M059J (cell line): Measurements from ENCODE around the gene HTR2A. TPM values are rescaled to one million over a fixed set of nuclear protein-coding genes. Genes with fewer than 3 reads are reported as not detected.

Source experiments
- DNase-seq: peaks from one replicate; pipeline ENCODE4 v3.0.0-alpha.2; 2012; ENCODE audit warnings: low read depth
- total RNA-seq: library from RNA; depleted of rRNA; stranded (reverse); fragments of >200 nt; shearing (Covaris generic); gene quantifications from 2 replicates; pipeline ENCODE4 v1.2.3, GENCODE V29; 2014; rRNA removed

Gene HTR2A
- total RNA-seq = 0.02 TPM in 1 of 2 replicates, not detected in the other

DNA sequence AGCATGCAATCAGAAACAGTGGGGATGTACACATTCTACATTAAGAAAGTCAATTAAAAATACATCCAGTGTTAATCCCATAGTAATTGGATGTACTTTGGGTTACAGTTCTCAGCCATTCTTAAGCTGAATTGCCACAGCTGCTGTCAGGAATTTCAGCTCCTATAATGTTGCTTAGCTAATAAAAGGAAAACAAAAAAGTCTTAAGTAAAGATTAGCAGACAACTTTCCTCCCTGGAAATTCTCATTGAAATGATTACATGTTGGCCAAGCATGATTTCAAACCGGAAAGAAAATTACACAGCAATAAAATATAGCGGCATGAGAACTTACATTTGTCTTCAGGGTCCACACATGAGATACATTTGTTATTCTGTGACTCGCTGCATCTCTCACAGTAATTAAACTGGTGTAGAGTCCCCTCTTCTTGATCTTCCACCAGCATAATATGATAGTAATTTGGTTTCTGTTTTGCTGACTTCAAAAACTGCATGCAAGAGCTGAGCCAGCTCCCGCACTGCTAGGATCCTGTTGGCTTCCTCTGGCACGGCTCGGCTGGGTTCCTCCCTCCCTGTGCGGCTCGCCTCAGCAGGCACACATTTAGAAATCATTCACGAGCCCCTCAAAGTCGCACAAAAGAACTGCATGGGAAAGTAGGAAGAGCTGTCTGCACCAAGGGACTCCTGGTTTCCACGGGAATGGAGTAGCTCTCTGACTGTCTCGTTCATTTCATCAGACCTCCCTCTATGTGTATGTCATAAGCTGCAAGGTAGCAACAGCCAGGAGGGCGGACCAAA lies at the start of gene HTR2A:
Gene HTR2A, minus strand, starts transcription at position 713 of the 797 bp plus-strand sequence. CDS start 1,147 bp downstream, outside the sequence.
- peak; percentile 23 for DNase-seq

DNA sequence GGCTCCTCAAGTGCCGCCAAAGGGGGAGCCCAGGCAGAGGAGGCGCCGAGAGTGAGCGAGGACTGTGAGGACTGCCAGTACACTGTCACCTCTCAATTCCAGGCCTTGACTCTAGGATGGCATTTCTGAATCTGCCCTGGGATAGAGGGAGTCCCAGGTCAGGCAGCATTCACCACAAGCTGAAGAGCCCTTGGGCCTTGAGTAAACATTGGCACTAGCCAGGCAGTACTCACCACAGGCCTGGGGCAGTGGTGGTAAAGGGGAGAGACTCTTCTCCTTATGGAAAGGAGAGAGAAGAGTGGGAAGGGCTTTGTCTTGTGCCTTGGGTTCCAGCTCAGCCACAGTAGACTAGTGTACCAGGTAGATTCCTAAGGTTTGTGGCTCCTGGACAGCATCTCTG lies 39.7 kb upstream of the HTR2A start:
- DNase-seq = no peak

DNA sequence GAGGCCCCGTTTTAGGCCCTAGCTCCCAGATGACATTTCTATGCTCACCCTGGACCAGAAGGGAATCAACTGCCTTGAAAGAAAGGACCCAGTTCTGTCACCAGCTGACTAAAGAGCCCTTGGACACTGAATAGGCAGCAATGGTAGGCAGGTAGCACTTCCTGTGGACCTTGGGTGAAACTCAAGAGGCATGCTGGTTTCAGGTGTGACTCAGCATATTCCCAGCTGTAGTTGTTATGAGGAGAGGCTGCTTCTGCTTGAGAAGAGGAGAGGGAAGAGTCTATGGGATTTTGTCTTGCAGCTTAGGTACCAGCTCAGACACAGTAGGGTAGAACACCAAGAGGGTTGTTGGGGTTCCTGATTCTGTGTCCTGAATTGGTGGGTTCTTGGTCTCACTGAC lies 37.9 kb upstream of the HTR2A start:
- peak; percentile 5 for DNase-seq

DNA sequence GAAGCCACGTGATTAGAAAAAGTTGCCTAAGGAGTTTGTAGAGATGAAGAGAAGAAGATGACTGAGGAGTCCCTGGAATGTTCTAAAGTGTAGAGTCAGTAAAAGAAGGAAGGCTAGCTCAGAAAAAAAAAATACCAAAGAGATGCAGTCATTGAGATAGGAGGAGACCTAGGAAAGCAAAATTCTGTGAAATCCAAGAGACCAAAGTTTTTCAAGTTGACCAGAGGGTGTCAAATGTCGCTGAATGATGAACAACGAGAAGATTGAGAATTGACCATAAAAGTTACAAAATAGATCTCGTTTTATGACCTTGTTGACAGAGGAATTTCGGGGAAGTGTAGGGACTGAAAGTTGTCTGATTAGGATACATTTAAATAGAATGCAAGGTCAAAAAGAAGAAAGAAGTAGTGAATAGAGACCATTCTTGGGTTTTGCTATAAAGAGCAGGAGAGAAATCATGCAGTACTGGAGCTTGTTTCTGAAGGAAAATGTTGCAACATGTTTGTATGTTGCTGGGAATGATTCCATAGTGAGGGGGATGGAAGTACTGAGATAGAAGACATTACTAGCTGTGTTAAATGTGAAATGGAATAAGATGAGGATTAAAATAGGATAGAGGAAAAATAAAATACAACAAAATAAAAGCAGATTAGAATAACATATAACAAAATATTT lies 30.2 kb upstream of the HTR2A start:
- DNase-seq = peak; percentile 22

DNA sequence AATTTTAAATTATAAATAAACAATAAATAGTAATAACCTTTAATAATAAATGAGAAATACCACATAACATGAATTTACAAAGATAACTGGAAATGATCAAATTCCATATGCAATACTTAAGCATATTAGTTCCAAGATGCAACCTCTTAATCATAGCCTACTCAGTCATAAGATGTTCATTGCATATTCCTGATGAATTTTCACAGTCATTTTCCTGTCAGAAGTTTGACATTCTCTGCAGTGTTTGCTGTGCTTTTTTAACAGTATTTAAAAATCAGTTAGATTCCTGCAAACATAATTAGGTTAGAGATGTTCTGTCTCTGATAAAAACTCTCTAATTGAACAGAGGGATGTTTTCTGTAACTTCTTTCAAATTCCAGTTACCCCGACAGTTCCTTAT lies 28.6 kb upstream of the HTR2A start:
- no peak for DNase-seq

DNA sequence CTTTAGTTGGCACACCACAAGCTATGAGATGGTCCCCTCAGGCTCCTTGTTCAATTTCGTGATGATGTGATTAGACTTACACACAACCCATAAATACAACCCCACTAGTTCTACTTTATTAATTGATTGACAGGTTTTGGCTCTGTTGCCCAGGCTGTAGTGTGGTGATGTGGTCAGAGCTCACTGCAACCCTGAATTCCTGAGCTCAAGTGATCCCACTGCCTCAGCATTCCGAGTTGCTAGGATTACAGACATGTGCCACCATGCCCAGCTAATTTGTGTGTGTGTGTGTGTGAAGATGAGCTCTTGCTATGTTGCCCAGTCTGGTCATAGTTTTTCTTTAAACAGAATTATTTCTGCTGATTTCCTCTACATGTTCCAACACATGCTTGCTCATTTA lies 17.5 kb upstream of the HTR2A start:
- peak; percentile 44 for DNase-seq

DNA sequence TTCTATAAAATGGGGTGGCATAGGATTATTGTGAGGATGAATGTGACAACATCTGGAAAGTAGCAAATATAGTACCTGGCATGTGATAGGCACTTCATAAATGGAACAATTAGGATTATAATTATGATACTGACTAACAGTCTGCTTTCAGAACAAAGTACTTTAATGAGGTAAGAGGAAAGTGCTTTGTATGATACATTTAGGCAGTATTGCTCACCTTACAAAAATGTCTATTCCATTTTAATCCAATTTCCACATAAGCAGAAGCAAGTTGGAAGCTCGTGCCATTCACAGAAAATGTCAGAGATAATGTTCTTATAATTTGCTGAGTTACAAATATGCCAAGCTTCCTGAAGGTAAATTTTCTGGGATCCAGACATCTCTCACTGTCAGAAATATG lies 16.9 kb upstream of the HTR2A start:
- DNase-seq = no peak

- no peak for DNase-seq
Observed at GRCh38 chr13:46909042-46909441, 12.2 kb upstream of the HTR2A start.

DNA sequence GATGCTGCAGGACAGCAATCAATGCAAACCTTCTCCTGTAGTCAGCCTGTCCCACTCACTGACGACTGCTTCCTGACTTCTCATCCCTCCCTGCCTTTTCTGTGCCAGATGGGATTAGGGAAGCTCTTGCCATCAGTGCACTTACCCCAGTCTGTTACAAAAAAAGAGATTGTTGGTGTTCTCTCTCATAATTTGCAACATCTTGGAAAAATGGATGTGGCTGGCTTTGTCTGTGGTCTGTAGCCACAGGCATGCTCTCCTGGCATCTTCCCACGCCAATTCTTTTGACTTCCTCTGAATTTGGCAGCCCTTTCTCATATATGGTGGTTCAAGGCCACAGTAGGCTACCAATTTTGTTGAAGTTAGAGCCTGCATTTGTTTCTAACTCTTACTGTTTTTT lies 11.6 kb upstream of the HTR2A start:
- peak; percentile 59 for DNase-seq

DNA sequence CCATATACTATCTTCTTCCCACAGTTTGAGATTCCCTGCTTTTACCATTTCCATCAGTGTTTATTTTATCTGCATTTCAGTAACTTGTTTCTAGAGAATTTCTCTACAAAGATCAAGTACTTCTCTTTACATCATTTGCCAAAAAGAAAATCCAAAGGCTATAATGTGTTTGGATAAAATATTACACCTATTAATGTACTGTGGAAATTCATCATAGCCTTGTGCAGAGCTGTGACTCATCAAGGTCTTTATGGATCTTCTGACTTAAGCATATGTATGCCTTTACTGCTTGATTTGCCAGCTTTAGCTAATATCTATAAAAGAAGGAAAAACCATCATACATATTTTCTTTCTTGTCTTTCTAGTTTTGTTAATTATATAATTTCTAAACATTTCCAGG lies 9.6 kb upstream of the HTR2A start:
- no peak for DNase-seq

DNA sequence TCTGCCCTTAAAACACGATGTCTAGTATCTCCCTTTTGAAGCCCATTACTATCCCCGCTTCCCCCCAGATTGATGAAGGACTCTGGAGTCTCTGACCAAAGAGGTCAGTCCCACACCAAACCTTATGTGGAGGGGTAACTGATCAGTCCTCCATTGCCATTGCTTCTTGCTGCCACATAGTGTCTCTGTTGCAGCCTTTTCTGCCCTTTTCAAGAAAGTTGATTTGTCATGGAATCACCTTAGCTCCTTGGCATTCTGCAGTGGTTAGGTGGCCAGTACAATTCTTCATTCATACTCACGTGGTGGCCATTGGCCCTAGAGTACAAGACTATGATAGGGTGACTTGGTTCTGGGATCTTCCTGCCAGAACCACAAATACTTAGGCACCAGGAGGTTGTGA lies 8.4 kb upstream of the HTR2A start:
- DNase-seq = peak; percentile 24

DNA sequence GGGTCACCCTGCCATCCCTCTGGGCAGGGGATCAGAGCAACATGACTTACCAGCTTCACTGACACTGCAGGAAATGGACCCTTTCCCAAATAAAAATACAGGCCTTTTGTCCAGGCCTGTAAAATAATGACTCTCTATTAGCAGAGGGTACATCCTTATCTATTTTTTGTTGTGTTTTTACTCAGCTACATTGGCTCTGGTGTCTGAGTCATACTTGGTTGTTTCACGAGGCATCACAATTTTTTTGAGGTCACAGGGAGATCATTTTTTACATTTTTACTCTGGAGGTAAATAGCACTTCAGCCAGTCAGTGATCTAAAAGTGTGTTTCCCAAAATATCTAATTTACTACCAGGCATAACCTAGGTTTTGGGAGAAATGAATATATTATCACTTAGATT lies 6.9 kb upstream of the HTR2A start:
- peak; percentile 50 for DNase-seq

- no peak for DNase-seq
Observed at GRCh38 chr13:46901721-46902120, 4.9 kb upstream of the HTR2A start.

- DNase-seq = no peak
Observed at GRCh38 chr13:46899801-46900200, 2.9 kb upstream of the HTR2A start.

- DNase-seq = no peak
Observed at GRCh38 chr13:46895381-46895780, 1.5 kb downstream of the HTR2A start.

- DNase-seq = peak; percentile 21
Observed at GRCh38 chr13:46894568-46894967, 2.3 kb downstream of the HTR2A start.

- DNase-seq = peak; percentile 21
Observed at GRCh38 chr13:46893798-46894560, 2.9 kb downstream of the HTR2A start.

DNA sequence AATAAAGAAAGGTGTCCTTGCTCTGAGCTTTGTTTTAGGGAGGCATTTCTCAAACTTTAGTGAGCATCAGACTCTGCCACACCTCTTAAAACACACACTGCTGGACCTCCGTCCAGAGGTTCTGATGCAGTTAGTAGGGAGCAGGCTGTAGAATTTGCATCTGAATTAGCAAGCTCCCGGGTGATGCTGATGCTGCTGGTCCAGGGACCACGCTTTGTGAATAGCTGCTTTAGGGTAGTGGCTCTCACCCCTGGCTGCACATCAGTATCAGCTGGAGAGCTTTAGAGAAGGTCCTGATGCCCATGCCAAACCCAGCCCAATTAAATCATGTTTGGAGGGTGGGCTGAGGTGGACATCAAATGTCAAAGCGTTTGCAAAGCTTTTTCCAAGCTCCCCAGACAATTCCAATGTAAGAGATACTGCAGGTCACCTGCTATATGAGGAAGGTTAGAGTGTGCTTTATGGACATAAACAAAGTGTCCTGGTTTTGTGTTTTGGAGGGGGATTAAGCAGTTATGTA lies 3.6 kb downstream of the HTR2A start:
- DNase-seq = no peak

DNA sequence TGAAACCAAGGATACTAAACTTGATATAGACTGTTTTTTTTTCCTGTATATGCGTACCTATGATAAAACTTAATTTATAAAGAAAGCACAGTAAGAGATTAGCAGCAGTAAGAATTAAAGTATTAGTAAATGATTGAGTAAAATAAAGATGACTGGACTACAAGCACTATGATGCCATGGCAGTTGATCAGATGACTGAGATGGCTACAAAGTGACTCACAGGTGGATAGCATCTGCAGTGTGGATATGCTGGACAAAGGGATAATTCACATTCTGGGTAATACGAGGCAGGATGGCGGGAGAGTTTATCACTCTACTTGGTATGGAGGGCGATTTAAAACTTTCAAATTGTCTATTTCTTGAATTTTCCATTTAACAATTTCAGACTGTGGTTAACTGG lies 11.8 kb downstream of the HTR2A start:
- DNase-seq = peak; percentile 45

GRCh38 chr13:46884531-46884930 lies 12.3 kb downstream of the HTR2A start:
- DNase-seq = no peak

DNA sequence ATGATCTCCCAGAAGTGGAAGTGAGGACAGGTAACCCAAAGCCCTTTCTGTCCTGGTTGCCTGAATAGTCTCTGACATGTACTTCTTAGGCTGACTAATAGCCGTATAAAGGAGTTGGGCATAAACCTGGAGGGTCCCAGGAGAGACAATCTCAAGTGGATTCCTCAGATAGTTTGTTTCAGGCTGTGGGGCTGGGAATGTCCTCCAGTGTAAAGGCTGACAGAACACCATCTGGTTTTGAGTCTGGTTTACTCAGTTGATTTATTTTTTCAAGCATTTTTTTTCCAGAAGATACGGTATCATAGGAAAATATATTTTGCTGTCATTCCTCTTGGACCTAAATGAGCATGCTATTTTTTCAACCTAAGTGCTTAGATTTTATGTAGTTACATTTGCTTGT lies 15.2 kb downstream of the HTR2A start:
- no peak for DNase-seq

DNA sequence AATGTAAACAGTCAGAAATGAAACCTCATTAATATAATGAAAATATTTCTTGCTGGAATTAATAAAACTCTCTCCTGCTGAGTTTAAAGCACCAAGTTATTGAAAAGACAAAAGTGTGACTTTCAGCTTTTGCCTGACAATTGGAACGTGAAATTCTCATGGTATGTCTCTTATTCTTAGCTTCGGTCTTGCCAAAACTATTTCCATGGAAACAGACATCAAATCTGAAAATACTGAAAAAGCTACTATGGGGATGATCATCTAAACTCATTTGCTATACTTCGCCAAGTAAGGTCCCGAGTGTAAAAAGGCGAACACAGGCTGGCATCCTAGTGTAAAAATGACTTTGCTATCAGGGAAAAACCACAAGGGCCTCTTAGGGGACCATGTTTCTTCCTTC lies 22.8 kb downstream of the HTR2A start:
- no peak for DNase-seq
